Esophagus squamous epithelium (tissue), 5 donors: ENCODE results near the gene TMEM184B. TPM values are rescaled to one million over a fixed set of nuclear protein-coding genes. Genes with fewer than 3 reads are reported as not detected.
A peak's percentile ranks its signal among the peaks of the same experiment; 100 is the strongest.
"Not testable (repeated sequence)": the region's sequence is repeated elsewhere in the genome, so short reads cannot be mapped to it uniquely, and the experiment has no call there.

ENCODE experiments used
- DNase-seq: peaks from one replicate; lab custom pipeline; 2025; lab: John Stamatoyannopoulos, UW
- H3K27ac ChIP-seq, 4 donors: fragments of 200-600 bp; sonication (generic); one replicate each; pipeline ENCODE4 v1.5.1; 2016 to 2019; ENCODE audit warnings: mild to moderate bottlenecking in 1 of 4
- H3K27me3 ChIP-seq, 4 donors: fragments of 200-600 bp; sonication (generic); 1 replicate in 3 of 4; 2 replicates in 1 of 4; pipeline versions ENCODE4 v1.5.1 to v1.6.0; 2017 to 2021; ENCODE audit warnings: antibody characterized with exemption in 1 of 4
- H3K36me3 ChIP-seq, 3 donors: fragments of 200-600 bp; sonication (generic); one replicate each; pipeline ENCODE4 v1.5.1; 2016 to 2019
- H3K4me1 ChIP-seq, 3 donors: fragments of 200-600 bp; sonication (generic); one replicate each; pipeline ENCODE4 v1.5.1; 2017 to 2019
- H3K4me3 ChIP-seq, 4 donors: fragments of 200-600 bp; sonication (generic); 1 replicate in 3 of 4; 2 replicates in 1 of 4; pipeline ENCODE4 v1.5.1; 2016 to 2019; ENCODE audit warnings: mild to moderate bottlenecking in 2 of 4, moderate library complexity in 1 of 4
- H3K9me3 ChIP-seq, 3 donors: fragments of 200-600 bp; sonication (generic); one replicate each; pipeline ENCODE4 v1.5.1; 2016 to 2019
- POLR2A ChIP-seq, 4 donors: fragments of 450-650 bp; IDR thresholded peaks; one replicate each; pipeline ENCODE4 v1.6.1; 2017; ENCODE audit warnings: antibody characterized with exemption in 4 of 4, mild to moderate bottlenecking in 4 of 4, moderate library complexity in 3 of 4
- WGBS, 2 donors: methylation state at CpG; one replicate each; pipeline ENCODE4 v1.1.5; 2018; 5-methylcytosine and 5-hydroxymethylcytosine counted together
- intact Hi-C: fragments of 100-400 bp; cut with DNase I; formaldehyde crosslinking; loops from one replicate; pipeline ENCODE4 v1.15.0; 2022
- total RNA-seq, 4 donors: library from RNA; depleted of rRNA; stranded (reverse); fragments of >200 nt; gene quantifications; one replicate each; pipeline ENCODE4 v1.1.0, GENCODE V29; 2016
- TF ChIP-seq, protein P1 (sequence below), 6 experiments: fragments of 450-650 bp in 4 of 6; fragments of 200-600 bp in 2 of 6; sonication (generic) in 2 of 6; IDR thresholded peaks; one replicate each; pipeline ENCODE4 v1.5.1; 2016 to 2019; ENCODE audit warnings: antibody characterized with exemption in 6 of 6, mild to moderate bottlenecking in 4 of 6, moderate library complexity in 4 of 6
- donor health status: DM: yes; HTN: yes; CAD: no.

Gene TMEM184B
- total RNA-seq, 4 donors from 2014 or later, result 22.5 to 55.1 (median 28.3) TPM

DNA sequence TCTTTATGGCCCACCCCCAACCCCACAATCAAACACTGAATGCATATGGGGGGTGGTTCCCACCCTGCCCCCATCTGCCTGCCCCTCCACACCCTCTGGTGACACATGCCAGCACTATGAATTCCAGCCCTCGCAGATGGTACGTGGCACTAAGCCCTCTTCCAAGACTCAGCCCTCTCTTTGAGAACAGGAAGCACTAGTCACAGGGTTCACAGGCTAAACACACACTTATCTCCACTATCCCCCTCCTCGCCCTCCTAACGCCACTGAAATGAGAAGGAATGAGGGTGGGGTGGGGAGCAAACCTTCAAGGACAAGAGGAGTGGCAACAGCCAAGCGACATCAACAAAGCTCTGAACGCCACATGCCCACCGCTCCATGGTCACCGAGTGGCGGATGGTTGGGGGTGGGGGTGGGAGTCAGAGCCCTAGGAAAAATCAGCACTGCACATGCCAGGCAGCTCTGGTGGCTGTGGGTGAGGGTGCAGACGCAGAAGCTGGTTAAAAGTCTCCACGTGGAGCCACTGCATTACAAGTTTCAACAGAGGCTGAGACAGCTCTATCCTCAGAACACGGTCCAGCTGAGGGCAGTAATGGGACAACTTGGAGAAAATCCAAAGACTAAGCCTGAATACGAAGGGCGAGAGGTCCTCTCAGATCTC, 33.6 kb downstream of the TMEM184B start:
- intact Hi-C loops, result no loop called here
- Histone ChIP-seq H3K4me1 (peaks cover 35 to 84% (median 57%) of the 10 kb centered on the region in 3 donors), H3K36me3 (peaks cover 3 to 41% (median 4%) of the 10 kb centered on the region in 3 donors)

GRCh38 chr22:38238519-38239071, 34.2 kb downstream of the TMEM184B start:
- no peak for DNase-seq
- Histone ChIP-seq H3K27ac (peak overlapping the region; percentile 48 to 82 (median 74)), H3K4me1 (peaks cover 35 to 84% (median 54%) of the 10 kb centered on the region in 3 donors), H3K9me3 (no peaks in the 10 kb centered on the region), H3K4me3 (no peak overlapping the region), H3K27me3 (no peaks in the 10 kb centered on the region), H3K36me3 (peaks cover 4 to 41% (median 6%) of the 10 kb centered on the region in 3 donors)
- intact Hi-C loops, result no loop called here
- 66 to 71% methylated on average over 6 to 8 of the region's 9 CpGs for WGBS, 2 donors
- TF ChIP-seq, protein P1, sequence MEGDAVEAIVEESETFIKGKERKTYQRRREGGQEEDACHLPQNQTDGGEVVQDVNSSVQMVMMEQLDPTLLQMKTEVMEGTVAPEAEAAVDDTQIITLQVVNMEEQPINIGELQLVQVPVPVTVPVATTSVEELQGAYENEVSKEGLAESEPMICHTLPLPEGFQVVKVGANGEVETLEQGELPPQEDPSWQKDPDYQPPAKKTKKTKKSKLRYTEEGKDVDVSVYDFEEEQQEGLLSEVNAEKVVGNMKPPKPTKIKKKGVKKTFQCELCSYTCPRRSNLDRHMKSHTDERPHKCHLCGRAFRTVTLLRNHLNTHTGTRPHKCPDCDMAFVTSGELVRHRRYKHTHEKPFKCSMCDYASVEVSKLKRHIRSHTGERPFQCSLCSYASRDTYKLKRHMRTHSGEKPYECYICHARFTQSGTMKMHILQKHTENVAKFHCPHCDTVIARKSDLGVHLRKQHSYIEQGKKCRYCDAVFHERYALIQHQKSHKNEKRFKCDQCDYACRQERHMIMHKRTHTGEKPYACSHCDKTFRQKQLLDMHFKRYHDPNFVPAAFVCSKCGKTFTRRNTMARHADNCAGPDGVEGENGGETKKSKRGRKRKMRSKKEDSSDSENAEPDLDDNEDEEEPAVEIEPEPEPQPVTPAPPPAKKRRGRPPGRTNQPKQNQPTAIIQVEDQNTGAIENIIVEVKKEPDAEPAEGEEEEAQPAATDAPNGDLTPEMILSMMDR (IDR thresholded peaks at IDR 0.05), result no peak
- no peak for TF ChIP-seq POLR2A (IDR thresholded peaks at IDR 0.05)

More for the DNA sequence above, 33.6 kb downstream of the TMEM184B start:
- Histone ChIP-seq H3K27me3 (no peaks in the 10 kb centered on the region), H3K4me3 (no peak overlapping the region), H3K9me3 (no peaks in the 10 kb centered on the region), H3K27ac (peak overlapping the region; percentile 48 to 82 (median 74))
- TF ChIP-seq, protein P1 (IDR thresholded peaks at IDR 0.05), result peak in 2 of 6 experiments; percentile 7
- TF ChIP-seq POLR2A (IDR thresholded peaks at IDR 0.05), result no peak
- no peak for DNase-seq
- WGBS, 2 donors, result 46 to 53% methylated on average over 8 to 13 of the region's 14 CpGs

DNA sequence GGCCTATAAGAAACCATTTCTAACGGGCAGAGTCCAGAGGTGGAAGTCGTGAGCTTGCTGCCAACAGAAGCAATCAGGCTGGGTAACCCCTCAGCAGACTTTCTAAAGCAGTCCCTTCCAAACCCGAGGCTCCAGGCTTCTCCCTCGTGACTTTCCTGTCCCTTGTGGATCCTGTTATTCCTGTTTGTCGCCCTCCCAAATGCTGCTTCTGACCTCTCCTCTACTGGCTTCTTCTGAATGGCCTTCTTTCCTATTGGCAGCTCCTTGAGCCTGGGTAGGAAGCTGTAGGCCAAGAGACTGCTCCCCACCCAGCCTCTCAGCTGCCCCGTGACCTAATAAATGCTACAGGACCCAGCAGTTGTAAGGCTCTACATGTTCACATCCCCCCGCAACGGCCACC, 36.0 kb downstream of the TMEM184B start:
- H3K27ac ChIP-seq, result peak overlapping the region; percentile 49 to 74 (median 64)
- H3K27me3 ChIP-seq, result no peaks in the 10 kb centered on the region
- H3K9me3 ChIP-seq, result no peaks in the 10 kb centered on the region
- no peak overlapping the region for H3K4me3 ChIP-seq
- peaks cover 30 to 78% (median 39%) of the 10 kb centered on the region in 3 donors for H3K4me1 ChIP-seq
- no peak for TF ChIP-seq POLR2A (IDR thresholded peaks at IDR 0.05)
- TF ChIP-seq, protein P1 (IDR thresholded peaks at IDR 0.05), result no peak
- intact Hi-C loops, result no loop called here
- no peak for DNase-seq
- 41 to 54% methylated on average over 7 of the region's 8 CpGs for WGBS, 2 donors
- H3K36me3 ChIP-seq, result peaks cover 4 to 52% (median 6%) of the 10 kb centered on the region in 3 donors

- Histone ChIP-seq H3K27me3 (no peaks in the 10 kb centered on the region), H3K4me1 (peaks cover 27 to 75% (median 32%) of the 10 kb centered on the region in 3 donors), H3K4me3 (no peak overlapping the region), H3K9me3 (no peaks in the 10 kb centered on the region), H3K27ac (no peak overlapping the region), H3K36me3 (peaks cover 5 to 67% (median 6%) of the 10 kb centered on the region in 3 donors)
- WGBS, 2 donors, result 80 to 92% methylated on average over 10 to 14 of the region's 14 CpGs
- TF ChIP-seq POLR2A (IDR thresholded peaks at IDR 0.05), result no peak
- TF ChIP-seq, protein P1 (IDR thresholded peaks at IDR 0.05), result no peak
- intact Hi-C loops, result no loop called here
- no peak for DNase-seq
These were observed 37.5 kb downstream of the TMEM184B start for GRCh38 chr22:38235240-38235850.

- H3K27me3 ChIP-seq, H3K9me3 ChIP-seq, H3K4me3 ChIP-seq, intact Hi-C loops, DNase-seq: not testable (repeated sequence)
- H3K4me1 ChIP-seq, result peaks cover 25 to 73% (median 34%) of the 10 kb centered on the region in 3 donors
- WGBS, 2 donors, result 82 to 89% methylated on average over 9 to 10 of the region's 10 CpGs
- peaks cover 6 to 69% (median 7%) of the 10 kb centered on the region in 3 donors for H3K36me3 ChIP-seq
- H3K27ac ChIP-seq, result peak overlapping the region in 1 of 4 donors; percentile 3
These were observed 39.0 kb downstream of the TMEM184B start for GRCh38 chr22:38233856-38234255.
